ENCODE measurements around the gene MORN1.
"Not testable (repeated sequence)": the region's sequence is repeated elsewhere in the genome, so short reads cannot be mapped to it uniquely, and the experiment has no call there.

The MORN1 gene

GRCh38 chr1:2334883-2335534, 56.3 kb downstream of the MORN1 start:
- DNase-seq, result no peak

GRCh38 chr1:2334366-2334765, 57.0 kb downstream of the MORN1 start:
- no peak for DNase-seq

GRCh38 chr1:2331580-2331979, 59.8 kb downstream of the MORN1 start:
- DNase-seq, result not testable (repeated sequence)

GRCh38 chr1:2331200-2331544, 60.2 kb downstream of the MORN1 start:
- DNase-seq, result no peak

- DNase-seq, result no peak
Observed at GRCh38 chr1:2330519-2331199, 60.7 kb downstream of the MORN1 start.

- no peak for DNase-seq
Observed at GRCh38 chr1:2330035-2330434, 61.3 kb downstream of the MORN1 start.

GRCh38 chr1:2328676-2329455, 62.5 kb downstream of the MORN1 start:
- no peak for DNase-seq

- no peak for DNase-seq
Observed at GRCh38 chr1:2327841-2328240, 63.5 kb downstream of the MORN1 start.

- DNase-seq, result not testable (repeated sequence)
Observed at GRCh38 chr1:2327162-2327561, 64.2 kb downstream of the MORN1 start.

- no peak for DNase-seq
Observed at GRCh38 chr1:2326524-2326923, 64.8 kb downstream of the MORN1 start.

GRCh38 chr1:2324553-2325366, 66.6 kb downstream of the MORN1 start:
- no peak for DNase-seq

GRCh38 chr1:2323451-2323974, 67.8 kb downstream of the MORN1 start:
- no peak for DNase-seq

- no peak for DNase-seq
Observed at GRCh38 chr1:2322581-2323211, 68.7 kb downstream of the MORN1 start.

GRCh38 chr1:2322065-2322571, 69.2 kb downstream of the MORN1 start:
- DNase-seq, result no peak

GRCh38 chr1:2320760-2321667, 70.3 kb downstream of the MORN1 start:
- no peak for DNase-seq

GRCh38 chr1:2320006-2320405, 71.3 kb downstream of the MORN1 start:
- no peak for DNase-seq

GRCh38 chr1:2319291-2319690, 72.1 kb downstream of the MORN1 start:
- no peak for DNase-seq

- DNase-seq, result no peak
Observed at GRCh38 chr1:2318314-2319278, 72.8 kb downstream of the MORN1 start.

GRCh38 chr1:2317230-2318065, 73.9 kb downstream of the MORN1 start:
- no peak for DNase-seq
